ENCODE data around the gene MRPL14.

MRPL14 gene

GRCh38 chr6:44064089-44064947 lies 62.9 kb downstream of the MRPL14 start:
- DNase-seq = no peak

DNA sequence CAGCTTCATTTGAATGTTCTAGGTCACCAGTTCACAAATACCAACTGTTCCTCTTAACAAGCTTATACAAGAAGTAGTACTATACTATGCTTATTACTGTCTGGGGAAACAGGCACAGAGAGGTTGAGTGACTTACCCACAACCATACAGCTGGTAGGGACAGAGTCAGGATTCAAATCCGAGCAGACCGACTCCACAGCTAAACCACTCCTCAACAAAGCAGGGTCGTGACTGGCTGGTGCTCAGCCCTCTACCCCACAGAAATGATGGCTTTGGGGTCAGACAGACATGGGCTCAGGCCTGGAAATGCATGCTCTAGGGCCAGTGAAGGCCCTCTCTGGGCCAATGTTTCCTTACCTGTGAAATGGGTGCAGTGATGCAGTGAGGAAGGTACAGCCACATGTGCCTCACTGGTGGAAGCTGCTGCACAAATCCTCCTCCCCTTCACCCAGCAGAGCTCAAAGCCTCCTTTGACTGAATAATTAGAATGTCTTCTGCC lies 63.6 kb downstream of the MRPL14 start:
- no peak for DNase-seq

All from retina (tissue), 1 donor.